BJ (cell line): ENCODE results near the gene ENO2. TPM values are rescaled to one million over a fixed set of nuclear protein-coding genes. Genes with fewer than 3 reads are reported as not detected.

Experiments used
- CTCF ChIA-PET: fragments of 350-600 bp; formaldehyde crosslinking; extraction: SDS; loops from one replicate; lab custom pipeline; 2021; ENCODE audit warnings: antibody characterized with exemption, inconsistent platforms; lab: Yijun Ruan, JAX
- POLR2A ChIA-PET: fragments of 300-600 bp; sonication (Branson Sonifier 250); formaldehyde crosslinking; extraction: SDS; loops from one replicate; lab custom pipeline; 2021; ENCODE audit warnings: antibody characterized with exemption; lab: Charles Lee
- DNase-seq: peaks from one replicate; pipeline ENCODE4 v3.0.0-alpha.2; 2011; ENCODE audit warnings: low read depth
- H3K27me3 ChIP-seq: 2 replicates; pipeline ENCODE4 v1.6.0; 2011; ENCODE audit warnings: low read length; ENCODE audit not compliant: control insufficient read depth, insufficient read depth
- H3K36me3 ChIP-seq: 2 replicates; pipeline ENCODE4 v1.5.1; 2011; ENCODE audit warnings: low read length; ENCODE audit not compliant: control insufficient read depth, insufficient read depth
- H3K4me3 ChIP-seq: 2 replicates; pipeline ENCODE4 v1.5.1; 2011; ENCODE audit warnings: low read depth, mild to moderate bottlenecking, control low read depth, low read length
- polyA plus RNA-seq: library from polyadenylated mRNA; depleted of rRNA; stranded (reverse); fragments of >200 nt; gene quantifications from 2 replicates; pipeline ENCODE4 v1.2.3, GENCODE V29; 2011
- TF ChIP-seq, protein P1 (sequence below): IDR thresholded peaks from 2 replicates; pipeline ENCODE4 v1.5.1; 2011; ENCODE audit warnings: low read depth, mild to moderate bottlenecking, control low read depth, inconsistent platforms, low read length, moderate library complexity; ENCODE audit not compliant: insufficient read depth

The ENO2 gene
- polyA plus RNA-seq, 1 experiment = 29.7 TPM

DNA sequence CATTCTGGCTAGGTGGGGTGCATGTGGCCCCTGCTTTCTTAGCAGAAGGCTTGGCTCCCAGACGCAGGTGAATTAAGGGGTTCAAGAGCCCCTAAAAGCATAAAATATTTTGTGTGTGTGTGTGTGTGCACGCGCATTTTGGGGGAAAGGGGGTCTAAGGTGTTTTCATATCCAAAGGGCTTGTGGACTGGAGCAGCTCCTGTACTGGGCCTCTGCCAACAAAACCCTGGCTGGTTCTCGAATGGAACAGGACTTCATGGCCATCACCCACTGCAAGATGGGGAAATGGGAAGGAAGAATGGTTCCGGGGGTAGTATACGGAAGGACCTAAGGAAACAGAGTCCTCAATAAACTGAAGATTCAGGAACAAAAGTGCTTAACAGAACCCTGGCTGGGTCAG lies 9.5 kb downstream of the ENO2 start:
- CTCF ChIA-PET = interaction anchor here (0.7 to 6.6 kb wide), 20 partner anchors 10 to 189 kb away, joined by 3 to 129 read pairs (median 8); partner anchors contain the start of genes C1RL, ENO2, LRRC23 and PHB2
- Histone ChIP-seq H3K27me3 (no peaks in the 10 kb centered on the region), H3K36me3 (peaks cover 13% of the 10 kb centered on the region), H3K4me3 (no peak overlapping the region)
- DNase-seq = no peak
- TF ChIP-seq, protein P1, sequence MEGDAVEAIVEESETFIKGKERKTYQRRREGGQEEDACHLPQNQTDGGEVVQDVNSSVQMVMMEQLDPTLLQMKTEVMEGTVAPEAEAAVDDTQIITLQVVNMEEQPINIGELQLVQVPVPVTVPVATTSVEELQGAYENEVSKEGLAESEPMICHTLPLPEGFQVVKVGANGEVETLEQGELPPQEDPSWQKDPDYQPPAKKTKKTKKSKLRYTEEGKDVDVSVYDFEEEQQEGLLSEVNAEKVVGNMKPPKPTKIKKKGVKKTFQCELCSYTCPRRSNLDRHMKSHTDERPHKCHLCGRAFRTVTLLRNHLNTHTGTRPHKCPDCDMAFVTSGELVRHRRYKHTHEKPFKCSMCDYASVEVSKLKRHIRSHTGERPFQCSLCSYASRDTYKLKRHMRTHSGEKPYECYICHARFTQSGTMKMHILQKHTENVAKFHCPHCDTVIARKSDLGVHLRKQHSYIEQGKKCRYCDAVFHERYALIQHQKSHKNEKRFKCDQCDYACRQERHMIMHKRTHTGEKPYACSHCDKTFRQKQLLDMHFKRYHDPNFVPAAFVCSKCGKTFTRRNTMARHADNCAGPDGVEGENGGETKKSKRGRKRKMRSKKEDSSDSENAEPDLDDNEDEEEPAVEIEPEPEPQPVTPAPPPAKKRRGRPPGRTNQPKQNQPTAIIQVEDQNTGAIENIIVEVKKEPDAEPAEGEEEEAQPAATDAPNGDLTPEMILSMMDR = no peak
- POLR2A ChIA-PET = interaction anchor here (0.5 to 1.3 kb wide), 2 partner anchors 20 to 415 kb away, joined by 3 to 13 read pairs; partner anchors contain the start of gene C12orf57

DNA sequence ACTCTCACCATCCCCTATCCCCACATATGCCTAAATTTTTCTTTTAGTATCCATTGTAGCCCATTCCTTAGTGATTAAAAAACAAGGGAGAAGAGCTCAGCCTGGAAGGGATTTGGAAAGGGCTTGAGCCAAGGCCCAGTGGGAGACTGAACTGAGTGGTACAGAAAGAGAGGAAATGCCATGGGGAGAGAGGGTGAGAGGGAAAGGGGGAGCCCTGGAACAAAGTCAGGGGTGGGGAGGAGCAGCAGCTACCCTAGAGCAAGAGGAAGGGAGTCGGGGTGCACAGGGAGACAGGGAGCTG lies 10.8 kb downstream of the ENO2 start:
- TF ChIP-seq, protein P1 = no peak
- H3K4me3 ChIP-seq = no peak overlapping the region
- no peaks in the 10 kb centered on the region for H3K27me3 ChIP-seq
- ChIA-PET POLR2A (interaction anchor here (0.8 to 1.3 kb wide), 4 partner anchors 11 to 135 kb away, joined by 3 to 13 read pairs (median 4); partner anchors contain the start of genes C12orf57, C1S and SPSB2), CTCF (interaction anchor here (0.7 to 6.6 kb wide), 18 partner anchors 12 to 220 kb away, joined by 3 to 129 read pairs (median 8); partner anchors contain the start of genes C12orf57, C1RL, LRRC23 and PHB2)
- no peak for DNase-seq
- peaks cover 13% of the 10 kb centered on the region for H3K36me3 ChIP-seq

DNA sequence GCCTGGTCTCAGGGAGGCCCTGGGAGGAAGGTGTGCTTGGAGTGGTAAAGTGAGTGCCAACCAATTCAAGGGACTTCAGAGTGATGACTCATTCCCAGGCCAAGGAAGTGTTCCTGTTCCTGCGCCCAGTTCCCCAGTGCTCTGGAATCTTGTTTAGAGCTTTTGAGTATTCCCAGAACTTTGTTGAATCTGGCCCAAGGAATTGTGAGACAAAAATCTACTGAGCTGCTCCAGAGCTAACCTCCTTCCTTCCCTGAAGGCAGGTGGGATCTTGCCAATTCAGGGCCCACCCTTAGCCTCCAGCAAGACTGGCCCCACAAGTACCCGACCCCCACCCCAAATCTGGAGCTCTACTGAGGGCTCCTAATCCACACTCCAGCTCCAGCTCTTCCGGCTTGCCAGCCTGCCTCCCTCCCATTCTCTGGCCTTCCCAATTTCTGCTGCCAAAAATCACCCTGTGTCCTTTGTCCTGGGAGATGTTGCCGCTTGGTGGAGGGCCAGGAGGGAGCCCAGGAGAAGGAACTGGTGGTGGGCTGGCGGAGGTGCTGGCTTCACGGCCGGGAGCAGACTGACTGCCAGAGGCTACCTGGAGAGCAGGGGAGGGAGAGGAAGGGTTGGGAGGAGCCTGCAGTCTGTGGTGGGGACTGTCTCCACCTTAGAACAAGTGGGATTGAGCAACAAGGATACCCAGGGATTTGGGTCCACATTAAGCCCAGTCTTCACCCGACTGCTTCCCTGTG lies 11.3 kb downstream of the ENO2 start:
- POLR2A ChIA-PET = interaction anchor here (0.5 to 1.3 kb wide), 5 partner anchors 12 to 157 kb away, joined by 3 to 5 read pairs (median 4); partner anchors contain the start of genes C1S, SPSB2 and TPI1
- Histone ChIP-seq H3K36me3 (peaks cover 13% of the 10 kb centered on the region), H3K27me3 (no peaks in the 10 kb centered on the region), H3K4me3 (peak overlapping the region; percentile 55)
- peak; percentile 68 for DNase-seq
- CTCF ChIA-PET = interaction anchor here (0.7 to 6.6 kb wide), 19 partner anchors 13 to 219 kb away, joined by 3 to 129 read pairs (median 8); partner anchors contain the start of genes C12orf57, C1RL, LRRC23 and PHB2
- TF ChIP-seq, protein P1 = no peak

DNA sequence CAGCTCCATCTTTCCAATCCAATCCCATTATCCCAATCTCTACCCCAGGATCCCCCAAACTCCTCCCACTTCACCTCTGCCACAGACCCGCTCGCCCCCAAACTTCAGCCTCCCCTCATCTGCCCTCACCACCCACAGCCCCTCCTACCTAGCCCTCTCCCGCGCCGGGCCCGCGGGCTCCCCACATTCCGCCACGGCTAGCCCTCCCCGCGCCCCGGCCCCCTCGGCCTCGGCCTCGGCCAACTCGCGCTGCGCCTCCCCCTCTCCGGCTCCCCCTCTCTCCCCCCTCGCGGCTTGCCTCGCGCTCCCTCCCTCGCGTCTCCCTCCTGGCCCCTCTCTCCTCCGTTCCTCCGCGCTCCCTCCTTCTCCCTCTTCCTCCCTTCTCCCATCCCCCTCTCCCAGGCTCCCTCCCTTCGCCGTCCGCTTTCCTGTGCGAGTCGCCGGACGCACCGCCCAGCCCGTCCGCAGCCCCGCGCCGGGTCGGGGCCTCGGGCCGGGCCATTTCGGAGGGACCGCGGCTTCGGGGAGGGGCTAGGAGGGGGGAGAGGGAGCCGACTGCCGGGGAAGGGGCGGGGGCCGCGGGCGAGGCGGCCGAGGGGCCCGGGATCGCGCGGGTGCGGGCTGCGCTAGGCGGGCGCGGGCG lies 13.1 kb downstream of the ENO2 start, which contains the start of gene ATN1:
ATN1 (plus strand) TSS at position 581 of the 643 bp plus-strand sequence. CDS start 6,043 bp downstream, outside the sequence.
- ChIA-PET CTCF (interaction anchor here (1.5 to 6.6 kb wide), 6 partner anchors 10 to 186 kb away, joined by 3 to 129 read pairs (median 22); partner anchors contain the start of genes C12orf57, ENO2 and RNU7-1), POLR2A (interaction anchor here (0.8 kb wide), 1 partner anchor 10 kb away, joined by 3 read pairs; no protein-coding TSS in a partner anchor)
- H3K27me3 ChIP-seq = no peaks in the 10 kb centered on the region
- peak within 1 kb of the TSS; percentile 55 for H3K4me3 ChIP-seq
- peaks cover 5% of the 10 kb centered on the region for H3K36me3 ChIP-seq
- no peak for DNase-seq
- TF ChIP-seq, protein P1 = no peak
